ENCODE measurements around the gene CASP2.
"Not testable (repeated sequence)": the region's sequence is repeated elsewhere in the genome, so short reads cannot be mapped to it uniquely, and the experiment has no call there.

Gene CASP2

DNA sequence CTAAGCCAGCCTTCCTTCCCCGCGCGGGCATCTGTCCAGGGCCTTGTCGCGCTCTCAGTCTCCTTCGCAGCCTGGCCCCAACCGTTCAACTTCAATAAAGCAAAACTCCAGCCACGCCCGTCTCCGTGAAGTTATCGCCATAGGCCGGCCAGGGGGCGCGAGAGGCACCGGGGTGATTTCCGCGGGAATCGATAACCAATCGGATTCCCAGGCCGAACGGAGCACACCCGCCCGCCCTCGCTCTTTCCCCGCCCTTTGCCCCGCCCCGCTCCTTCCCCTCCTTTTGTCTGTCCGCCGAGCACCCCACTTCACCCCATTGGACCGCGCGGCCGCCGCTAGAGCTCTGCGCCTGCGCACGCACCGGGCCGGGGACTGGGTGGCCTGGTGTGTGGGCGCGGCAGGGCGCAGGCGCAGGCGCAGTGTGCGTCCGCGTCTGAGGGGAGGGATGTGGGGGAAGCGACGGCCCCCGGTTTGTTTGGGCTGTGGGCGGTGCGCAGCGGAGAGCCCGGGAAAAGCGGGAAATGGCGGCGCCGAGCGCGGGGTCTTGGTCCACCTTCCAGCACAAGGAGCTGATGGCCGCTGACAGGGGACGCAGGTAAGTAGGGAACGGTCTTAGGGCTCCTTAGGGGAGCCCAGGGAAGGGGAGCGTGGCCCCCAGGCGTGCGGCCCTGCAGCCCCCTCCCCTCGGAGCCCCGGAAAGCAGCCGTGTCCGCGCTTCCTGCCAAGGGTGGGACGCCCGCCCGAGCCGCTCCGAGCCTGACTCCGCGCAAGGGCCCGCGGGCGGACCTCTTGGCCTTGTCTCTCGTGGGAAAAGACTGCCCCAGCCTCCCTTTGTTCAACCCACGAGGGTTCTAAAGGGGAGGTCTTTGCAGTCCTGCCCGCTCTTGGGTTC, at the start of gene CASP2:
Gene CASP2 (plus strand): TSS at position 417 of the 892 bp plus-strand sequence. CDS start 105 bp downstream, at position 522.
- peak; percentile 99 for DNase-seq

DNA sequence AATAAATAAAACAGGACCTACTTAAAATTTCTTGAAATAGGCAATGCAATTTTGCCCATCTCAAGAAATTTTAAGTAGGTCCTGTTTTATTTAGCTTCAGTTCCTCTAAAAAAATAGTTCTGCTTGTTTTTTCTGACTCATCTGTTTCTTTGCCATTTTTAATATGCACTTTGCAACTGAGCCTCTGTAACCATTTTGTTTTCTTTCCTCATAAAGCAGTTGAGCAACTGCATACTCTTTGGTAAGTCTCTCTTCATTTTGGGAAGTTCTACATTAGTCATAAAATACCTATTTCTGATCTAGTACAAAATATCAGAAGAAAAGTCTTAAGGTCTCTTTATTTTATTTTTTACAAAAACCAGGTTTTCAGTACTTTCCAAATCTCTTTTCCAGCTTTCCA, 48.3 kb upstream of the CASP2 start:
- DNase-seq: no peak

DNA sequence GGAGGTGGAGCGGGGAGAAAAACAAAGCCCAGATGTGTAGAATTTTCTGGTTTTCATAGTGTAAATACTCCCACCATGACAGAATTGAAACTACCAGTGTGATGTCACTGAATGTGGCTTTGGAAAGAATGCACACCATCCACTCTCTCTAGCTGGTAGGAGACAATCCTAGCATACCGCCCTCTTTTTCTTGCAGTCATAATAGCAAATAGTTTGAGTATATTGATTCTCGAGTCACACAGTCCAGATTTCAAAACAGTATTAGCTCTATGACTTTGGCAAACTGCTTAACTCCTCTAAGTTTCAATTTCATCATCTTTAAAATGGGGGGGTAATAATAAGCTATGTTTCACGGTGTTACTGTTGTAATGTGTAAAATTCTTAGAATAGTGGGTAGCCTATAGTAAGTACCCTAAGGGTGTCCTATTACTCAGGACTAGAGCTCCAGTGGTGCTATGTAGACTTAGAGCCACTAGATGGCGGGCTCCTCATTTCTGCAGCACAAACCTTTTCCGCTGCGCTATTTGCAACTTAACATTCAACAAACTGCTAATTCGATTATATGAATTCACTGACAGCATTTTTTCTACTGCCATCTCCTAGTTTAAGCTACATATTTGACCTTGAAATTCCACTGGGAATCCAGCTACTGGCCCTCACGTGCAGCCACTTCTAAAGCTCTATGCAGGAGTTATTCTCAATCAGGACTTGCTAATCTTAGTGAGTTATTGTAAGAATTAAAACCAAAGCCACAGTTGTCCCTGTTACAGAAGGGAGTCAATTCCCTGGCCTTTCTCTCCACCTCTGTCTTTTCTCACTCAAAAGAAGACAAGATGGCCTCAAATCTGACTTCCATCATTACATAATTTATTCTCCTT, 47.6 kb upstream of the CASP2 start:
- DNase-seq: peak; percentile 86

DNA sequence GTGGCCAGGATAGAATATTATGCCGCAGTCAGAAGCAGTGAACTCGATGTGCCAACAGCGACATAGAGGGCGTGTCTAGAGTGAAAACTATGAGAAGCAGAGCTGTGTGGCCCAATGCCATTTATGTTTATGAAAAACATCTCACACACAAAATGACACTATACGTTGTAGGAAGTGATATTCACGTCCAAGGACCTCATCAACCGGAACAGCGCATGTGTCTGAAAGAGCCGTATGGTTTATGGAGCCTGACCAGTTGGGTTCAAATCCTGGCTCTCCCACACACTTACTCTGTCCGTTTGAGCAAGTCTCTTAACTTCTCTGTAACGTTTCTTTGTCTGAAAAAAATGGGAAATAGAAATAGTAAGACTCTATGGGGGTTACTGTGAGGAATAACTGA, 45.8 kb upstream of the CASP2 start:
- DNase-seq: no peak

DNA sequence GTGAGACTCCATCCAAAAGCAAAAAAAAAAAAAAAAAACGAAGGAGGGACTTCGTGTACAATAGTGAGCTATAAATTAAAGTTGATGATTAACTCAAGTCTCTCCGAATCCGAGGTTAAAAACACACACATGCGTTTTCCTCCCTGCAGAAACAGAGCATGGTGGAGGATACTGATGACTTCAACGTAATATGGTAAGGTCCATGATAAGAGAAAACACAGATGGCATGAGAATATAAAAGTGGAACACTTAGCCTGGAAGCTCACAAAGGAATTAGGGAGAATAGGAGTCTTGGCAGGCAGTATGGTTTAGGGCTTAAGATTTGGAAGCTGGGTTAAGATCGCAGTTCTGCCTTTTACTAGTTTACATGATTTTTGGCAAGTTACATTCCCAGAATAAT, 45.0 kb upstream of the CASP2 start:
- DNase-seq: no peak

DNA sequence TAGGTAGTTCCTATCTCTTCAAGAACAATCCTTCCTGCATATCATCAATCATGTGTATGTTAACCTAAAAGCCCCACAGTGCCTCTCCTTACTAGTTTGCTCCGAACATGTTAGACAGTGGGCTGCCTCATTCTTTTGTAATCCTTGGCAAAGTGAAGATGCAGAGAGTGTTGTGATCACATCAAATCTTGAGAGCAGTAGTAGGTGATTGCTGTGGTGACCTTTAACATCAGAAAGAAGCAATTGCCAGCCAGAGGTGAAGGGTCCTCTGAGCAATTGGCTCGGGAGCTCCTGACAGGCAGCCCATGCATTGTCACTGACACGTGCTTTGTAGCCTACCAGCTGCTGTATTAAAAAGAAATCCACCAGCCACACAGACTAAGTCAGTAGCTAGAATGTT, 44.5 kb upstream of the CASP2 start:
- no peak for DNase-seq

DNA sequence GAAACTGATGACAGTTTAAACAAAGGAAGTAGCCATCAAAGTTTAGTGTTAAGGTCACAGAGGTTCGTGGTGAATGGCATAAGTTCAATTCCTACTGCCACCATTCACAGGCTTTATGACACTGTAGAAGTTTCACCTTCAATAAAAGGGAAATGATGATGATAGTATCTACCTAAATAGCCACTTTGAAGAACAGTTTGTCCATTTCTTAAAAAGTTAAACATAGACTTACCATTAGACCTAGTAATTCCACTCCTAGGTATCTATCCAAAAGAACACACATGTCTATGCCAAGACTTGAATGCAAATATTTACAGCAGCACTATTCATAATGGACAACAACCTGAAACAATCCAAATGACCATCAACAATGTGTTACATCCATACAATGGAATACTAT, 43.8 kb upstream of the CASP2 start:
- no peak for DNase-seq

DNA sequence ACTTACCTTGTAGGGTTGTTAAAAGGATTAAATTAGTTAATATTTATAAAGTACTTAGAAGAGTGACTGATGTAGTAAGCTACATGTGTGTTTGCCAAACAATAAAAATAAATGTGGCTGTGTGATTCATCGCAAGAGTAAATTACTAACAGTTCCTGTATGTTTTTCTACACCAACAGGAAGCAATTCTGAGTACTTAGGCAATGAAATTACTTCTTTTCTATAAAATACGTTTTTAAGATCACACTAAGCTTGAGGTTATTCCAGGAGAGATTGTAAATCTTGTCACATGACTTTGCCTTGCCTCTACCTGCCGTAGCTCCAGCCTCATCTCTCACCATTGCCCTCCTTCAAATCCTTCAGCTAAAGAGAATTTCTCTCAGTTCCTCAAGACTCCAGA, 43.0 kb upstream of the CASP2 start:
- no peak for DNase-seq

DNA sequence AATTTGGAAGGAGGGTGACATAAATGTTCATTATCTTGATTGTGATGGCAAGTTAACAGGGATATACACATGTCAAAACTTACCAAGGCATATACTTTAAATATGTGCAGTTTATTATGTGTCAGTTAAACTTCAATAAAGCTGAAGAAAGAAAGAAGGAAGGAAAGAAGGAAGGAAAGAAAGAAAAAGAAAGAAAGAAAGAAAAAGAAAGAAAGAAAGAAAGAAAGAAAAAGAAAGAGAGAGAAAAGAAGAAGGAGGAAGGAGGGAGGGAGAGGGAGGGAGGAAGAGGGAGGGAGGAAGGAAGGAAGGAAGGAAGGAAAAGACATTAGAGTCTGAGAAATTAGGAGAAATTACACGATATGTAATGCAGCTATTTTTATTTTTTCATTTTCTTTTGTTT, 40.8 kb upstream of the CASP2 start:
- no peak for DNase-seq

DNA sequence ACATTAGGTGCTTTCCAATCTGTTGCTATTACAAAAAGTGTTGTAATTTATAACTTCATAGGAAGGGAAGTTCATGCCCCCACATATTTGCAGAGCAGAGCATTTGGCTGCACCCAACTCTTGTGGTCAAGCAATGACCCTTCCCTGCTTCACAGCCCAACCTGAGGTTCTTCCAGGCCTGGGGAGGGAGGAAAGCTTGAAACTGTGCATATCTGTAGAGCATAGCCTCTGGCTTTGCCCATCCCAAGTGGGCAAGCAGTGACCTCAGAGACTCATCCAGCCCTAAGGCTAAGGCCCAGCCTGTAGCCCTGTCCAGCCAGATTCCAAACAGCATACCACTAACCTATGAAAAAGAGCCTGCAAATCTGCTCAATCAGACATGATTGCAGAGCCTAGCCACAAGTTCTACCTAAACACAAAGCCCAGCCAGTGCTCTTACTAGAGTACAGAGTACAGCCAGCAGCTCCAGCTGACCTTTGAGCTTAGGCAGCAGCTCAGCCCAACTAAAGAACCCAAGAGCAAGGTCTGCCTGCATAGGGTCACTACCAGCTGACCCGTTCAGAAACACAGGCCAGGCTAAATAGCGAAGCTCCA, 39.3 kb upstream of the CASP2 start:
- no peak for DNase-seq

DNA sequence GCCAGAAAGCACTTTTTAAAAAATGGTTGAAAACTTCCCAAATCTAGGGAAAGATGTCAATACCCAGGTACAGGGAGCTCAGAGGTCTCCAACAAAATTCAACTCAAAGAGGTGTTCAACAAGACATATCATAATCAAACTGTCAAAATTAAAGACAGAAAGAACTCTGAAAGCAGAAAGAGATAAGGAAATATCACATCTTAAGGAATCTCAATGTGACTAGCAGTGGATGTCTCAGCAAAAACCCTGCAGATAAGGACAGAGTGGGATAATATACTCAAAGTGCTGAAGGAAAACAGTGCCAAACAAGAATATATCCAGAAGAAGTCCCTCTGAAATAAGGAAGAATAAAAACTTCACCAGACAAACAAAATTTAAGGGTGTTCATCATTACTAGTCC, 38.0 kb upstream of the CASP2 start:
- no peak for DNase-seq

DNA sequence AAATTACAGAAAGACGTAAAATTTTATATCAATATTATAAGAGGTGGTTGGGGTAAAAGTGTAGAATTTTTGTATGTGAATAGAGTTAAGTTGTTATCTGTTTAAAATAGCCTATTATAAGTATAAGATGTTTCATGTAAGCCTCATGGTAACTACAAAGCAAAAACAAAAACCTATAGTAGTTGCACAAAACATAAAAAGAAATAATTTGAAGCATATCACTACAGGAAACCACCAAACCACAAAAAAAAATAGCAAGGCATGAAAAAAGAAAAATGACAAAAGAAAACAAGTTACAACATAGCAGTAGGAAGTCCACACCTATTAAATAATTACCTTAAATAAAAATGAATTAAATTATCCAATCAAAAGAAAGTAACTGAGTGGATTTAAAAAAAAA, 37.3 kb upstream of the CASP2 start:
- peak; percentile 68 for DNase-seq

DNA sequence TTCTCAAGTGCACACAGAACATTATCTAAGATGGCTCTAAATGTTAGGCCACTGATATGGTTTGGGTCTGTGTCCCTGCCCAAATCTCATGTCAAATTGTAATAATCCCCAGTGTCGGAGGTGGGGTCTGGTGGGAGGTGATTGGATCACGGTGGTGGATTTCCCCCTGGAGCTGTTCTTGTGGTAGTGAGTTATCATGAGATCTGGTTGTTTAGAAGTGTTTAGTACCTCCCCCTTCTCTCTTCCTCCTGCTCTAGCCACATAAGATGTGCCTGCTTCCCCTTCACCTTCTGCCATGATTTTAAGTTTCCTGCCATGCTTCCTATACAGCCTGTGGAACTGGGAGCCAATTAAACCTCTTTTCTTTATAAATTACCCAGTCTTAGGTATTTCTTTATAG, 36.1 kb upstream of the CASP2 start:
- peak; percentile 59 for DNase-seq

DNA sequence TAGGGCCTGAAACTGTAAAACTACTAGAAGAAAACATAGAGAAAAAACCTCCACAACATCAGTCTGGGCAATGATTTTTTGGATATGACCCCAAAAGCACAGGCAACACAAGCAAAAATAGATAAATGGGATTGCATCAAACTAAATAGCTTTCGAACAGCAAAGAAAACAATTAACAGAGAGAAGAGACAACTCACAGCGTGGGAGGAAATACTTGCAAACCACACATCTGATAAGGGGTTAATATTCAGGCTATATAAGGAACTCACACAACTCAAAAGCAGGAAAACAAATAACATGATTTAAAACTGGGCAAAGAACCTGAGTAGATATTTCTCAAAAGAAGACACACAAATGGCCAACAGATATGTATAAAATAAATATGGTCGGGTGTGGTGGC, 32.6 kb upstream of the CASP2 start:
- no peak for DNase-seq

DNA sequence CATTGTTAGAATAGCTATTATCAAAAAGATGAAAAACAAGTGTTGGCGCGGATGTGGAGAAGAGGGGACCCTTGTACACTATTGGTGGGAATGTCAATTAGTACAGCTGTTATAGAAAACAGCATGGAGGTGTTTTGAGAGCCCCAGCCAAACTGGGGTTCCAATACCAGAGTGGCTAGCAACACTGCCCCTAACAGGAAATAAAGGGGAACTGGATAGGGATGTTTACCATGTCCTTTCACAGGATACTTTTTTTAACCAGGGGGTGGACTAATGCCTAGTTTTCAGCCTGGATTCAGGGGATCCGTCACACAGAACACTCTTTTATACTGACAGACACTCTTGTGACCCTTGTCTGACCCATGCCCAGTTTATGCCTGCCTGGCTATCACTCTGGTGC, 31.8 kb upstream of the CASP2 start:
- no peak for DNase-seq

DNA sequence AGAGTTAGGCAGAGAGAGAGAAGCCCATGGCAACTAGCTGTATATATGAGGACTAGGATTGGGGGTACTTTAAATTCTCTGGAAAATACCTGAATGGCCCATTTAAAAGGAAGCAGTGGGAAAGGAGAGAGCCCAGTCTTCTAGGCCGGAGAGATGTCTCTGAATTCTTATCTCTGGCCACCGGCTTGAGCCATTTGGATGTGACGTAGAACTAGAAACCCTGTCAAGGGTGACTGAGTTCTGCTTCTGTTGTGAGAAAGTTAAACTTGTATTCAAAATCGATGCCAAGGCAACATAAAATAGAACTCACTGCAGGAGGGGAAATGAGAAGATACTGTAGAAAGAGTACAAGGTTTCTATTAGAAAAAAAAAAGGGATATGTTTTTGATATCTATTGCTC, 31.2 kb upstream of the CASP2 start:
- DNase-seq: no peak

DNA sequence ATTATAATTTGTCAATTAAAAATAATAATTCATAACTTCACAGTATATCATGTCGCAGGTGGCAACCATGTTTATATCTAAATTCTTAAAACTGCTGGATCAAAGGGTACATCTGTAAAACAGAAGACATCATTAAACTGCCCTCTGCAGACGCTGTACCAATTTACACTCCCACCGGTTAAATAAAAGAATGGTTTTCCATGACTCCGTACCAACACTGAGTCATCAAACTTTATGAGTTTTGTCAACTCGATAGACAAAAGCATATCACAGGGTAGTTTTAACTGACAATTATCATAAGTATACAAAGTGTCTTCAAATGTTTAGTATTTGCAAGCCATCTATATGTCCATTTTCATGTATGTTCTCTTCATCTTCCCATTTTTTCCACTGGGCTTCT, 30.6 kb upstream of the CASP2 start:
- DNase-seq: no peak

DNA sequence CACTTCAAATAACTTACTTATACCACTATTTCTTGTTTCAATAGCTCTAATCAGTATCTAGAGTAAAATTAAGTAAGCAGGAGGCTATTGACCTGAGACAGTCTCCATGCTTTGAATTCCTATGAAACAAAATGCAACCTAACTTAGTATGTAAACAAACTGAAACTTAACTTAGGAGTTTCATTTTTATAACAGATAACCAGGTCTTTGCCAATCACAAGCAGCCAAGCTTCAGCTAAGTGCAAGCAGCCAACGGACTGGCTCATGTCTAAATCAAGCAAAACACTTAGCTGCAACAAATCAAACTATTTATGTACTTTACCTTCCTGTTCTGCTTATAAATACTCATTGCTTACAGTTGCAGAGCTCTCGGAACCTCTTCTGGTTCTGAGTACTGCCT, 29.3 kb upstream of the CASP2 start:
- peak; percentile 50 for DNase-seq

DNA sequence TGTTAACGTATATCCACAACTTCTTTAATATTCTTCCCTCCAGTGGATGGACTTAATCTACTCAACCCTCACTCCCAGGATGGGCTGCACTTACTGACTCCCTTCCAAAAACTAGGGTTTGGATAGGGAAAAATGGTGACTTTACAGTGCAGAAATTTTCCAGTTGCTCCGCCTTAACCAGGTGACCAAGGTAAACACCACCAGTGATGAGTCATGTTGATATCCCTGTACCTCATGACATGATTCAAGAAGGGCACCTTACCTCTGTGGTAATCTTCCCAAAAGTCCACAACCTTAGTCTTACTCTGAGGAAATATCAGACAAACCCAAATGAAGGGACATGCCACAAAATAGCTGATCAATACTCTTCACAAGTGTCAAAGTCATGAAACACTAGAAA, 28.4 kb upstream of the CASP2 start:
- no peak for DNase-seq

DNA sequence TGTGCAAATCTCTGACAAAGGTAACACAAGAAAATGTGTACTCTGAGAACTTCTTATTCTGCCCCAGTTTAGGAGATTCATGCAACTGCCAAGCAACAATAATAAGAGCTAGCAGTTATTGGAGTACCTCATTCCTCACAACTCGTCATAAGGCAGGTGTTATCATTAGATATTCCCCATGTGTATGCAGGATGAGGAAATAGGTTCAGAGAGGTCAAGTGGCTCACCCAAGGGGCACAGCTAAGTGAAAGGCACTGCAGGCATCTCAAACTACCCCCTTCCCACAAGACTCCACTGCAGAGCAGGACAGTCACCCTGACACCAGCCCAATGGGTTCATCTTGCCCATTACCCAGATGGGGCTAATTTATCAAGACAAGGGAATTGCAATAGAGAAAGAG, 26.2 kb upstream of the CASP2 start:
- DNase-seq: no peak

DNA sequence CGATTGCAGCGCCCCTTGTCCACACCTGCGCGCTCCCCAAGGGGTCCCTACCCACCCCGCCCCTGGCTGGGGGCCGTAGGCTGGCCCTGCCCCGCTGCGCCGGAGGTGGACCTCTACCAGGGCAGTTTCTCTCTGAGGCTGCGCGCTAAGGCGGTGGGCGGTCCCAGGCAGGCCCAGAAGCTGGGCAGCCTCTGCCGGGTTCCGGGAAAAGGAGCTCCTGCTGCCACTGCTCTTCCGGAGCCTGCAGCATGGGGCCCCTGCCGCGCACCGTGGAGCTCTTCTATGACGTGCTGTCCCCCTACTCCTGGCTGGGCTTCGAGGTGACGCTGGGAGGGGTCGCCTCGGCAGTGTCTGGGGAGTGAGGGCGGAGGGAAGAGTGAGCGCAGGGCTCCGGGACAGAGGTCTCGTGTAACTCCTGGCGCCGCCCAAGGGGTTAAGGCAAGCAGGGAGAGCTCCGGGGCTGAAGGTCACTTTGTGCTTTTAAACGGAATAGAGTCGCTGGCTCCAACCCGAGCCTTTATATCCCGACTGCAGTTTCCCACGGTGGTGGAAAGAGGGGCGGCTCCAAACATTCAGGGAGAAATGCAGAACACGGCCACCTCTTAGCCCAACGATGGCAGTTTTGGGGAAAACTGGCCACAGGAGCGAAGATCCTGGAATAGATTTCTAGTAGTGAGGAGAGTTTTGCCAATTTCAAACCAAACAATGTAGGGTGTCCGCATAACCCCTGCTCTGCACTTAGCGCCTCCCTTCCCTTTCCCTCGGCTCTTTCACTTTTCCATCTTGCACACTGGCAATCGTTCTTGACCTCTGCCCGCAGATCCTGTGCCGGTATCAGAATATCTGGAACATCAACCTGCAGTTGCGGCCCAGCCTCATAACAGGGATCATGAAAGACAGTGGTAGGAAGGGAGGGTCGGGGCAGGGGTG, 24.6 kb upstream of the CASP2 start, which contains the start of gene GSTK1:
Gene GSTK1 (plus strand): TSS at position 176 of the 930 bp plus-strand sequence. CDS start 73 bp downstream, at position 249.
- peak; percentile 81 for DNase-seq

DNA sequence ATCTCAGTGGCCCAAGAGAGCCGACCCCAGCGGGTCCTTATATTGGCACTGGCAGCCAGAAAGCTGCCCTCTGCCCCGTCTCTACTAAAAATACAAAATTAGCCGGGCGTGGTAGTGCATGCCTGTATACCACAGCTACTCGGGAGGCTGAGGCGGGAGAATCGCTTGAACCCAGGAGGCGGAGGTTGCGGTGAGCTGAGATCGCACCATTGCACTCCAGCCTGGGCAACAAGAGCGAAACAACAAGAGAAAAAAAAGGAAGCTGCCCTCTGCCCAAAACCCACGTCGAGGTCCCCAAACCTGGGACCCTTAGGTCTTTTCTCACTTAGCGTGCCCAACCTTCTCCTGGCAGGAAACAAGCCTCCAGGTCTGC, 24.0 kb upstream of the CASP2 start:
- not testable (repeated sequence) for DNase-seq

Measured in CD4-positive, alpha-beta T cell treated with Interleukin-17A for 1 hour (primary cell).